Cardiac fibroblast (primary cell): ENCODE data around the gene AREL1.

ENCODE experiments used
- DNase-seq, 2 donors: peaks; one replicate each; pipeline versions ENCODE4 v3.0.0 to v3.0.0-alpha.2; 2010; ENCODE audit warnings: low read depth in 2 of 2
- H3K4me3 ChIP-seq, 2 donors: replicated peaks in 1 of 2; 1 replicate in 1 of 2; 2 replicates in 1 of 2; pipeline ENCODE4 v1.5.1; 2011; ENCODE audit warnings: low read depth in 2 of 2, low read length in 2 of 2, mild to moderate bottlenecking in 2 of 2, moderate library complexity in 1 of 2
- CTCF ChIP-seq: IDR thresholded peaks from one replicate; pipeline ENCODE4 v1.5.1; 2011; ENCODE audit warnings: low read depth, mild to moderate bottlenecking, low read length, inconsistent platforms

The AREL1 gene

GRCh38 chr14:74627076-74627475 lies 85.8 kb downstream of the AREL1 start:
- TF ChIP-seq CTCF: no peak
- no peak overlapping the region for H3K4me3 ChIP-seq
- no peak for DNase-seq

- H3K4me3 ChIP-seq: no peak overlapping the region
- no peak for DNase-seq
- TF ChIP-seq CTCF: no peak
Measured at GRCh38 chr14:74622257-74622656, 90.6 kb downstream of the AREL1 start.

- no peak overlapping the region for H3K4me3 ChIP-seq
- DNase-seq: peak in 1 of 2 donors; percentile 48
- TF ChIP-seq CTCF: no peak
Measured at GRCh38 chr14:74621556-74621955, 91.3 kb downstream of the AREL1 start.

- H3K4me3 ChIP-seq: no peak overlapping the region
- no peak for TF ChIP-seq CTCF
- DNase-seq: no peak
Measured at GRCh38 chr14:74620923-74621322, 92.0 kb downstream of the AREL1 start.

GRCh38 chr14:74620497-74620921 lies 92.4 kb downstream of the AREL1 start:
- no peak for TF ChIP-seq CTCF
- no peak overlapping the region for H3K4me3 ChIP-seq
- DNase-seq: peak; percentile 67 to 97

GRCh38 chr14:74619672-74620131 lies 93.2 kb downstream of the AREL1 start:
- H3K4me3 ChIP-seq: no peak overlapping the region
- DNase-seq: peak; percentile 98 to 100
- TF ChIP-seq CTCF: no peak
